SK-N-MC (cell line): ENCODE results near the gene AAK1.

Experiments
- EZH2 ChIP-seq: fragments of 200-600 bp; sonication (generic); IDR thresholded peaks from one replicate; pipeline ENCODE4 v1.6.1; 2017; ENCODE audit warnings: antibody characterized with exemption
- FOXP2 ChIP-seq: optimal IDR thresholded peaks from 2 replicates; pipeline ENCODE3; 2011; ENCODE audit warnings: mild to moderate bottlenecking, moderate library complexity; ENCODE audit not compliant: insufficient read depth; ENCODE audit errors: extremely low read length, control extremely low read depth
- POLR2AphosphoS5 ChIP-seq: IDR thresholded peaks from 2 replicates; pipeline ENCODE4 v1.6.1; 2012; ENCODE audit warnings: mild to moderate bottlenecking, low read depth, low read length, borderline replicate concordance

GRCh38 chr2:69524799-69525198 lies 118.7 kb downstream of the AAK1 start:
- TF ChIP-seq FOXP2 = no peak
- TF ChIP-seq EZH2 = no peak
- TF ChIP-seq POLR2AphosphoS5 = no peak
